Endodermal cell (in vitro differentiated cells): ENCODE data around the gene ACAD10. TPM values are rescaled to one million over a fixed set of nuclear protein-coding genes. Genes with fewer than 3 reads are reported as not detected.

ENCODE experiments used
- DNase-seq: peaks from one replicate; pipeline ENCODE4 v3.0.0-alpha.2; 2017
- H3K27ac ChIP-seq: 2 replicates; pipeline ENCODE4 v1.5.1; 2013; ENCODE audit warnings: mild to moderate bottlenecking, low read depth, low read length, moderate library complexity
- H3K27me3 ChIP-seq: 2 replicates; pipeline ENCODE4 v1.6.1; 2013; ENCODE audit warnings: mild to moderate bottlenecking, low read length, moderate library complexity; ENCODE audit not compliant: insufficient read depth, control insufficient read depth, poor library complexity, severe bottlenecking
- H3K36me3 ChIP-seq: 2 replicates; pipeline ENCODE4 v1.7.0; 2013; ENCODE audit warnings: mild to moderate bottlenecking, low read length, moderate library complexity; ENCODE audit not compliant: control insufficient read depth, insufficient read depth
- H3K4me1 ChIP-seq: one replicate; pipeline ENCODE4 v1.7.0; 2013; ENCODE audit warnings: low read length; ENCODE audit not compliant: control insufficient read depth, insufficient read depth
- H3K4me3 ChIP-seq: 2 replicates; pipeline ENCODE4 v1.5.1; 2013; ENCODE audit warnings: mild to moderate bottlenecking, low read length, moderate library complexity
- H3K9ac ChIP-seq: 2 replicates; pipeline ENCODE4 v1.6.1; 2013; ENCODE audit warnings: mild to moderate bottlenecking, low read length, moderate library complexity; ENCODE audit not compliant: poor library complexity, severe bottlenecking; ENCODE audit errors: extremely low read depth
- H3K9me3 ChIP-seq: 2 replicates; pipeline ENCODE4 v1.6.1; 2013; ENCODE audit warnings: mild to moderate bottlenecking, low read length, moderate library complexity; ENCODE audit not compliant: control insufficient read depth
- H3K27ac Mint-ChIP-seq: 2 replicates; pipeline ENCODE4 v1.8.0; 2020; ENCODE audit warnings: mixed read lengths
- H3K27me3 Mint-ChIP-seq: 2 replicates; pipeline ENCODE4 v1.8.0; 2021; ENCODE audit warnings: mild to moderate bottlenecking, mixed read lengths; ENCODE audit not compliant: insufficient read depth
- H3K36me3 Mint-ChIP-seq: 2 replicates; pipeline ENCODE4 v1.8.0; 2020; ENCODE audit warnings: low read depth, mixed read lengths
- H3K4me1 Mint-ChIP-seq: 2 replicates; pipeline ENCODE4 v1.8.0; 2020; ENCODE audit warnings: mixed read lengths
- H3K4me3 Mint-ChIP-seq: 2 replicates; pipeline ENCODE4 v1.8.0; 2020; ENCODE audit warnings: mild to moderate bottlenecking, moderate library complexity, mixed read lengths
- H3K9me3 Mint-ChIP-seq: 2 replicates; pipeline ENCODE4 v1.8.0; 2020; ENCODE audit warnings: mild to moderate bottlenecking, mixed read lengths
- CTCF ChIP-seq: fragments of 200-600 bp; sonication (generic); conservative IDR thresholded peaks from 2 replicates; pipeline ENCODE4 v1.5.0; 2021; ENCODE audit warnings: antibody characterized with exemption, mild to moderate bottlenecking
- WGBS, 2 experiments: methylation state at CpG; one replicate each; pipeline versions ENCODE4 v1.1.5 to v1.1.7; 2013; ENCODE audit warnings: missing lambda C conversion rate in 2 of 2, mixed read lengths in 1 of 2; ENCODE audit not compliant: insufficient coverage in 1 of 2, insufficient read length in 1 of 2; 5-methylcytosine and 5-hydroxymethylcytosine counted together
- total RNA-seq, 2 donors: library from RNA; stranded (reverse); fragmentation: NEBNext Ultra II Directional in 1 of 2; extraction: Animal tissue kit (Norgen Biotek cat#: 25700) in 1 of 2; gene quantifications; 2 replicates in 1 of 2; 3 replicates in 1 of 2; pipeline ENCODE4 v1.2.1, GENCODE V29; 2021

The ACAD10 gene
- total RNA-seq, 2 donors from 2014 or later: 43.7 to 47.0 TPM

DNA sequence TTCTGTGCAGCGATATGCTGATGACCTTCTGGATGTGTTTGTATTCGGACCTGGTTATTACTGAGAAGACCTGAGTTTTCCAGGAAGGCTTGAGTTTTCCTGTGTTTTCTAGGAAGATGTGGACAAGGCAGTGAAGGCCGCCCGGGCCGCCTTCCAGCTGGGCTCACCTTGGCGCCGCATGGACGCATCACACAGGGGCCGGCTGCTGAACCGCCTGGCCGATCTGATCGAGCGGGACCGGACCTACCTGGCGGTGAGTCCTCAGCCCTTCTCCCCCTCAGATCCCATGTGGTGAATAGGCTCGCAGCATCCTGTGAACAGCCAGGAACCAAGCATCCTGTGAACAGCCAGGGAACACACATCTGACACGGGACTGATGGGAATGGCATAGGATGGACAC is 97.2 kb downstream of the ACAD10 start:
- Histone ChIP-seq H3K27me3 (no peaks in the 10 kb centered on the region), H3K4me3 (no peak overlapping the region), H3K9me3 (no peaks in the 10 kb centered on the region), H3K36me3 (peaks cover 32% of the 10 kb centered on the region), H3K27ac (no peak overlapping the region), H3K4me1 (no peaks in the 10 kb centered on the region), H3K9ac (no peak overlapping the region)
- Mint-ChIP-seq H3K4me1 (no peaks in the 10 kb centered on the region), H3K27ac (no peak overlapping the region), H3K36me3 (peaks cover 63% of the 10 kb centered on the region), H3K4me3 (no peak overlapping the region), H3K27me3 (no peaks in the 10 kb centered on the region), H3K9me3 (no peaks in the 10 kb centered on the region)
- 93% methylated on average over 11 to 17 of the region's 17 CpGs for WGBS, 2 experiments
- TF ChIP-seq CTCF: no peak
- DNase-seq: no peak

DNA sequence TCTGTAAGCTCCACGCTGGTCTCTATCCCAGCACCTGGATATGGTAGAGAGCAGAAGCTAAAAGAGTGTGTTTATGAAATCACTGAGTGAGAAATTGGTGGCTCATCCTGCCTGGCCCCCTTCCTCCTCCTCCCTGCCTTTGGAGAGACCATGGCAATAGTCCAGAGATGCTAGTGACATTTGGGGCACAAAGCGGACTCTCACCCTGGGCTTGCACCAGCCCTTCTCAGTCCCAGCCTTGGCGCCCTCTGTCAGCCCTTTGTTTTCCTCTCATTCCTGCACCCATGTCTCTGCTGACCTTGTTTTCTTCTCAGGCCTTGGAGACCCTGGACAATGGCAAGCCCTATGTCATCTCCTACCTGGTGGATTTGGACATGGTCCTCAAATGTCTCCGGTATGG is 99.1 kb downstream of the ACAD10 start:
- Histone ChIP-seq H3K4me1 (no peaks in the 10 kb centered on the region), H3K36me3 (peaks cover 46% of the 10 kb centered on the region), H3K9ac (no peak overlapping the region), H3K4me3 (no peak overlapping the region), H3K27ac (no peak overlapping the region), H3K9me3 (no peaks in the 10 kb centered on the region), H3K27me3 (no peaks in the 10 kb centered on the region)
- H3K36me3 Mint-ChIP-seq: peaks cover 74% of the 10 kb centered on the region
- H3K4me1 Mint-ChIP-seq: no peaks in the 10 kb centered on the region
- no peak for DNase-seq
- no peaks in the 10 kb centered on the region for H3K27me3 Mint-ChIP-seq
- no peak overlapping the region for H3K4me3 Mint-ChIP-seq
- H3K27ac Mint-ChIP-seq: peak overlapping the region; percentile 9
- no peaks in the 10 kb centered on the region for H3K9me3 Mint-ChIP-seq
- no peak for TF ChIP-seq CTCF
- WGBS, 2 experiments: 95 to 100% methylated on average over 1 to 4 of the region's 4 CpGs

DNA sequence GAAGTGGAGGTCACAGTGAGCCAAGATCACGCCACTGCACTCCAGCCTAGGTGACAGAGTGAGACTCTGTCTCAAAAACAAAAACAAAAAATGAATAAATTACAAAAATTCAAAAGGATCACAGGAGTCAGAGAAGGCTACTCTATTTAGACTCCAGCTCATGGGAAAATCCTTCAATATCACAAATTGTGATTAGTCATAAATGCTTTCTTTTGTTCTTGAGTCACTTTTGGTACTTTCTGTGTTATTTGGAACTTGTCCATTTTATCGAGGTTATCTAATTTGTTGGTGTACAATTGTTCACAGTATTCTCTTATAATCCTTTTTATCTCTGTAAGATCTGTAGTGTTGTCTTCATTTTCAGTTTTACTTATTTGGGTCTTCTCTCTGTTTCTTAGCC is 99.8 kb downstream of the ACAD10 start:
- no peaks in the 10 kb centered on the region for H3K9me3 ChIP-seq
- no peak overlapping the region for H3K4me3 Mint-ChIP-seq
- H3K9ac ChIP-seq: no peak overlapping the region
- H3K36me3 ChIP-seq: peaks cover 53% of the 10 kb centered on the region
- H3K4me1 Mint-ChIP-seq: no peaks in the 10 kb centered on the region
- H3K4me3 ChIP-seq: no peak overlapping the region
- no peaks in the 10 kb centered on the region for H3K9me3 Mint-ChIP-seq
- H3K27ac ChIP-seq: no peak overlapping the region
- H3K27me3 Mint-ChIP-seq: no peaks in the 10 kb centered on the region
- H3K4me1 ChIP-seq: no peaks in the 10 kb centered on the region
- peaks cover 74% of the 10 kb centered on the region for H3K36me3 Mint-ChIP-seq
- DNase-seq: no peak
- no peak overlapping the region for H3K27ac Mint-ChIP-seq
- no peak for TF ChIP-seq CTCF
- 100% methylated on average over 1 of the region's 2 CpGs; no CpG with 5 or more reads in 1 of the 2 experiments for WGBS, 2 experiments
- H3K27me3 ChIP-seq: no peaks in the 10 kb centered on the region
